ENCODE results near the gene CSN2. TPM values are rescaled to one million over a fixed set of nuclear protein-coding genes. Genes with fewer than 3 reads are reported as not detected.

The CSN2 gene
- total and polyA plus RNA-seq, 12 donors, result not detected

DNA sequence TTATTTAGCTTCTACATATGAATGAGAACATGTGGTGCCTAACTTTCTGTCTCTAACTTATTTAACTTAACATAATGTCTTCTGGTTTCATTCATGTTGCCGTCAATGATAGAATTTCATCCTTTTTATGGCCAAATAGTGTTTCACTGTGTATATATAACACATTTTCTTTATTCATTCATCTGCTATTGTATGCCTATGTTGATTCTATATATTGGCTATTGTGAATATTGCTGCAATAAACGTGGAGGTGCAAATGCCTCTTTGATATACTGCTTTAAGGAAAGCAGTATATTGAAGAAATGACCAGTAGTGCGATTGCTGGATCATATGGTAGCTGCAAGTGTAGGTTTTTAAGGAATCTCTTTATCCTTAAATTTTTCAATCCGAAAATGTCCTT, 44.7 kb downstream of the CSN2 start:
- intact Hi-C loops (cut with DNase I), result no loop called here
- DNase-seq (no peak), ATAC-seq (no peak)
- no peaks in the 10 kb centered on the region for H3K27me3 ChIP-seq
- no peaks in the 10 kb centered on the region for H3K9me3 ChIP-seq
- no peak overlapping the region for H3K4me3 ChIP-seq
- TF ChIP-seq CTCF (IDR thresholded peaks at IDR 0.05), result no peak
- no peak overlapping the region for H3K27ac ChIP-seq
- 45 to 46% methylated on average over 4 of the region's 4 CpGs for WGBS, 2 donors
- no peaks in the 10 kb centered on the region for H3K4me1 ChIP-seq
- no peaks in the 10 kb centered on the region for H3K36me3 ChIP-seq

DNA sequence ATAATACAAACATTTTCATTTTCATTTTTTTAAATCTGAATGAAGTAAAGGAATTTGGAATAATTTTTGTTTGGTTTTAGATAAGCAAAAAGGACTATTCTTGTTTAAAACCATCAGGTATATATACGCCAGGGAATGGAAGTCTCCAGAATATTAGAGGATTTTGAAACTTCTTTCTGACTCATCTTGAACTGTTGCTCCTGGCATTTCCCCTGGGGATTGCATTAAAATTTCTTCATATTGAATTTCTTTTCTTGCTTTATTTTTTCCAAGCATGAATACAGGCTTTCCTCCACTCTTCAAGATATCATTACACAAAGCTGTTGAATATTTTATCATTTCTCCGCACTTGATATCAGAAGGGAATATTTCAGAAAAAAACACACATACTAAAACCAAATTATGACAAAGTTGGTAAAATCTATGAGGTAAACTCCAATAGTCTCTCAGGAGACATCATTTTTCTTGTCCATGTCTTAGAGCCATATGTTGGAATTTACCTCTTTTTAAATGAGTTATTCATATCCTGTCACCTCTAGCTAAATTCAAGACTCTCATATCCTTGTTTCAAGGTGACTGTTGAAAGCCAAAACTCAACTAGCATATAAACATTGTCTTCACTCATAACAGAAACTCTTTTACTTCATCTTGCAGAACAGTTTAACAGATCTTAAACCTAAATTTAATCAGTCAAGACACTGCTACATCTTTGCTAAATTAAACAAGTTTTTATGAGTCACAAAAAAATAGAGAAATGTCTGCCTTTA, 55.3 kb downstream of the CSN2 start:
- no peaks in the 10 kb centered on the region for H3K27me3 ChIP-seq
- 74 to 76% methylated on average over 2 of the region's 2 CpGs for WGBS, 2 donors
- ATAC-seq, result peak in 1 of 8 donors; percentile 31
- no peak for DNase-seq
- no peak for TF ChIP-seq CTCF (IDR thresholded peaks at IDR 0.05)
- no peaks in the 10 kb centered on the region for H3K9me3 ChIP-seq
- H3K27ac ChIP-seq, result no peak overlapping the region
- no peaks in the 10 kb centered on the region for H3K36me3 ChIP-seq
- no peak overlapping the region for H3K4me3 ChIP-seq
- intact Hi-C loops (cut with DNase I), result no loop called here
- no peaks in the 10 kb centered on the region for H3K4me1 ChIP-seq

DNA sequence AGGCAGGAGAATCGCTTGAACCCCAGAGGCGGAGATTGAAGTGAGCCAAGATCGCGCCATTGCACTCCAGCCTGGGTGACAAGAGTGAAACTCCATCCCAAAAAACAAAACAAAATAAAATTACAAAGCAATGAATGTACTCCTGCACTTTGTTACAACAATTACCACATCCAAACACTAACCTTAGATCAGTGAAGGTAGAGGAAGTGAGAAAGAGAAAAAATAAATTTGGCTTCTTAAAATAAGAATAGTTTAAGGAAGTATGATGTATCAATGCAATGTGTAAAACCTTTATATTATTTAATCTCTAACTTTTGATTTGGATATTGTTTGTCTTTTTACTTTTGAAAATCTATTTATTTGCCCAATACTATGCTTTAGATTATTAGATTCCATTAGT, 56.3 kb downstream of the CSN2 start:
- intact Hi-C loops (cut with DNase I), result no loop called here
- TF ChIP-seq CTCF (IDR thresholded peaks at IDR 0.05), result no peak
- 88 to 94% methylated on average over 4 of the region's 4 CpGs for WGBS, 2 donors
- peaks cover 0 to 7% (median 0%) of the 10 kb centered on the region in 11 donors for H3K9me3 ChIP-seq
- H3K27me3 ChIP-seq, result no peaks in the 10 kb centered on the region
- H3K36me3 ChIP-seq, result no peaks in the 10 kb centered on the region
- no peak overlapping the region for H3K27ac ChIP-seq
- no peak for ATAC-seq
- H3K4me1 ChIP-seq, result no peaks in the 10 kb centered on the region
- H3K4me3 ChIP-seq, result no peak overlapping the region
- DNase-seq, result no peak

DNA sequence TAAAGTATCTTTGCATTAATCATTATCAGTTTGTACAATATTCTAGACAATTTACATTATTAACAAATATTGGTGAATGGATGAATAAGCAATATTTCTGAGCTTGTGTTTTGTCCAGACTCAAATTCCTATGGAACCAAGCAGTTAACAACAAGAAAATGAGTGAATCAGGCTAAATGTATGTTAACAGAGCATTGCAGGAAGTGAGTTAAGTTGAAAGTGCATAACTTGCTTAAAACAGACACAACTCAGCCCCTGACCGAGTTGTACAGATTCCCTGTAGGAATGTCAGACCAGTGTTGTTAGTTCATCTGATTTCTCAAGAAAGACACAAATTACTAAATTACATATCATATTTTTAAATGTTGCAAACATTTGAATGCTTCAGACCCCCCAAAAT, 58.4 kb downstream of the CSN2 start:
- ATAC-seq, result no peak
- H3K36me3 ChIP-seq, result no peaks in the 10 kb centered on the region
- DNase-seq, result no peak
- WGBS, 2 donors, result 34 to 42% methylated on average over 1 of the region's 1 CpG
- H3K27ac ChIP-seq, result no peak overlapping the region
- peaks cover 0 to 14% (median 0%) of the 10 kb centered on the region in 11 donors for H3K9me3 ChIP-seq
- no peaks in the 10 kb centered on the region for H3K27me3 ChIP-seq
- H3K4me3 ChIP-seq, result no peak overlapping the region
- no peaks in the 10 kb centered on the region for H3K4me1 ChIP-seq
- intact Hi-C loops (cut with DNase I), result no loop called here
- TF ChIP-seq CTCF (IDR thresholded peaks at IDR 0.05), result no peak

Other genes with a start within 250 kb of the CSN2 start
- 1 to 10 TPM in 2 of 10 donors, under 1 TPM in 8; 0.24 to 2.7 (median 0.44) TPM for gene SULT1B1, start 205.1 kb downstream of the CSN2 start, total RNA-seq
- under 1 TPM; 0.22 to 0.45 TPM for gene SULT1B1, start 205.1 kb downstream of the CSN2 start, polyA plus RNA-seq
- gene SULT1E1, start 105.6 kb downstream of the CSN2 start, total RNA-seq, result not detected
- gene SULT1E1, start 105.6 kb downstream of the CSN2 start, polyA plus RNA-seq, result not detected
- gene CSN1S1, start 34.7 kb downstream of the CSN2 start, total RNA-seq, result not detected
- gene CSN1S1, start 34.7 kb downstream of the CSN2 start, polyA plus RNA-seq, result under 1 TPM in 1 of 2 donors, not detected in 1; 0.26 TPM
- gene STATH, start 30.2 kb upstream of the CSN2 start, total RNA-seq, result not detected
- not detected for gene STATH, start 30.2 kb upstream of the CSN2 start, polyA plus RNA-seq
- not detected for gene HTN3, start 62.7 kb upstream of the CSN2 start, total RNA-seq
- not detected for gene HTN3, start 62.7 kb upstream of the CSN2 start, polyA plus RNA-seq
- not detected for gene HTN1, start 84.7 kb upstream of the CSN2 start, total RNA-seq
- not detected for gene HTN1, start 84.7 kb upstream of the CSN2 start, polyA plus RNA-seq
- not detected for gene PRR27, start 188.5 kb upstream of the CSN2 start, total RNA-seq
- gene PRR27, start 188.5 kb upstream of the CSN2 start, polyA plus RNA-seq, result not detected
- gene ODAM, start 230.0 kb upstream of the CSN2 start, total RNA-seq, result not detected
- gene ODAM, start 230.0 kb upstream of the CSN2 start, polyA plus RNA-seq, result under 1 TPM in 1 of 2 donors, not detected in 1; 0.03 TPM